ENCODE results near the gene ANKRD12.

Gene ANKRD12

GRCh38 chr18:9248661-9249060, 112.1 kb downstream of the ANKRD12 start:
- no peaks in the 10 kb centered on the region for H3F3A ChIP-seq (ENCODE audit: insufficient read depth)
- no peaks in the 10 kb centered on the region for H3K9me2 ChIP-seq (replicated peaks; ENCODE audit: insufficient read depth, low read length)
- no peak overlapping the region for H3K4me3 ChIP-seq (ENCODE audit: insufficient read depth, low read length, poor library complexity, severe bottlenecking)
- no peaks in the 10 kb centered on the region for H4K20me1 ChIP-seq (ENCODE audit: low read depth, low read length)
- no peaks in the 10 kb centered on the region for H3K9me3 ChIP-seq (ENCODE audit: insufficient read depth, low read length)
- TF ChIP-seq CTCF (IDR thresholded peaks at IDR 0.05; ENCODE audit: insufficient read depth, low read length, poor library complexity, severe bottlenecking): no peak
- no peak for TF ChIP-seq EZH2phosphoT487 (conservative IDR thresholded peaks at IDR 0.05; ENCODE audit: low read length)
- no peak overlapping the region for H3K4me2 ChIP-seq (ENCODE audit: low read depth, low read length, poor library complexity, severe bottlenecking)
- H3K27ac ChIP-seq (ENCODE audit: low read depth, low read length): no peak overlapping the region
- no peak overlapping the region for H3K9ac ChIP-seq (ENCODE audit: low read length)
- no peaks in the 10 kb centered on the region for H3K36me3 ChIP-seq (ENCODE audit: low read length)
- no peaks in the 10 kb centered on the region for H3K27me3 ChIP-seq (ENCODE audit: low read length)
- no peaks in the 10 kb centered on the region for H3K79me2 ChIP-seq (ENCODE audit: insufficient read depth, low read length)
- H2AFZ ChIP-seq (ENCODE audit: low read depth, low read length, severe bottlenecking): no peak overlapping the region

- TF ChIP-seq EZH2phosphoT487 (conservative IDR thresholded peaks at IDR 0.05; ENCODE audit: low read length): no peak
- no peak for TF ChIP-seq CTCF (IDR thresholded peaks at IDR 0.05; ENCODE audit: insufficient read depth, low read length, poor library complexity, severe bottlenecking)
- Histone ChIP-seq H3K27me3 (ENCODE audit: low read length) (no peaks in the 10 kb centered on the region), H3K27ac (ENCODE audit: low read depth, low read length) (no peak overlapping the region)
Observed at GRCh38 chr18:9249254-9249653, 112.7 kb downstream of the ANKRD12 start.

GRCh38 chr18:9259173-9259572, 122.6 kb downstream of the ANKRD12 start:
- no peaks in the 10 kb centered on the region for H3F3A ChIP-seq (ENCODE audit: insufficient read depth)
- H3K27ac ChIP-seq (ENCODE audit: low read depth, low read length): no peak overlapping the region
- H3K79me2 ChIP-seq (ENCODE audit: insufficient read depth, low read length): no peaks in the 10 kb centered on the region
- H3K36me3 ChIP-seq (ENCODE audit: low read length): peaks cover 13% of the 10 kb centered on the region; the same call in 1 of the 2 replicates
- H3K9me2 ChIP-seq (replicated peaks; ENCODE audit: insufficient read depth, low read length): no peaks in the 10 kb centered on the region
- no peak overlapping the region for H3K4me2 ChIP-seq (ENCODE audit: low read depth, low read length, poor library complexity, severe bottlenecking)
- no peak overlapping the region for H3K9ac ChIP-seq (ENCODE audit: low read length)
- no peaks in the 10 kb centered on the region for H3K9me3 ChIP-seq (ENCODE audit: insufficient read depth, low read length)
- no peaks in the 10 kb centered on the region for H3K27me3 ChIP-seq (ENCODE audit: low read length)
- H4K20me1 ChIP-seq (ENCODE audit: low read depth, low read length): no peaks in the 10 kb centered on the region
- TF ChIP-seq CTCF (IDR thresholded peaks at IDR 0.05; ENCODE audit: insufficient read depth, low read length, poor library complexity, severe bottlenecking): no peak
- no peak for TF ChIP-seq EZH2phosphoT487 (conservative IDR thresholded peaks at IDR 0.05; ENCODE audit: low read length)
- H2AFZ ChIP-seq (ENCODE audit: low read depth, low read length, severe bottlenecking): no peak overlapping the region
- H3K4me3 ChIP-seq (ENCODE audit: insufficient read depth, low read length, poor library complexity, severe bottlenecking): no peak overlapping the region

More at GRCh38 chr18:9249254-9249653, 112.7 kb downstream of the ANKRD12 start:
- Histone ChIP-seq H3K4me3 (ENCODE audit: insufficient read depth, low read length, poor library complexity, severe bottlenecking) (no peak overlapping the region), H3K9ac (ENCODE audit: low read length) (no peak overlapping the region), H3K9me3 (ENCODE audit: insufficient read depth, low read length) (no peaks in the 10 kb centered on the region), H3K36me3 (ENCODE audit: low read length) (0 out of 2 replicates have a peak, but pooled peaks cover under 1% of the 10 kb centered on the region), H3K79me2 (ENCODE audit: insufficient read depth, low read length) (no peaks in the 10 kb centered on the region), H3F3A (ENCODE audit: insufficient read depth) (no peaks in the 10 kb centered on the region), H2AFZ (ENCODE audit: low read depth, low read length, severe bottlenecking) (no peak overlapping the region), H4K20me1 (ENCODE audit: low read depth, low read length) (no peaks in the 10 kb centered on the region), H3K4me2 (ENCODE audit: low read depth, low read length, poor library complexity, severe bottlenecking) (no peak overlapping the region), H3K9me2 (replicated peaks; ENCODE audit: insufficient read depth, low read length) (no peaks in the 10 kb centered on the region)
